HG03521 (cell line): ENCODE measurements around the gene AQP9.
"Not testable (repeated sequence)": the region's sequence is repeated elsewhere in the genome, so short reads cannot be mapped to it uniquely, and the experiment has no call there.

Experiments used
- ATAC-seq: cut with Tn5 transposase; IDR thresholded peaks from one replicate; pipeline ENCODE4 v1.9.1; 2021; ENCODE audit warnings: mild to moderate bottlenecking, moderate library complexity; ENCODE audit not compliant: unreplicated experiment

AQP9 gene

DNA sequence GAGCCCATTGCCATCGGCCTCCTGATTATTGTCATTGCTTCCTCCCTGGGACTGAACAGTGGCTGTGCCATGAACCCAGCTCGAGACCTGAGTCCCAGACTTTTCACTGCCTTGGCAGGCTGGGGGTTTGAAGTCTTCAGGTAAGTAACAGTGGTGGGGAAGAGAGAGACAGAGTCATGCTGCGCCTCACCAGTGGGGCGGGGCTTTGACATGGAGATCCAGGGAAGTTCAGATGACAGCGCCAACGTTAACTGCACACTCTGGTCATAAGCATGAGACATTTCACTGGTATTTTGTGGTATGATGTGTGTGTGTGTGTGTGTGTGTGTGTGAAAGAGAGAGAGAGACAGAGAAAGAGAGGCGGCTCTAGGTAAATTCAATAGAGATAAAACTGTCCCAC is 41.0 kb downstream of the AQP9 start:
- ATAC-seq: no peak

DNA sequence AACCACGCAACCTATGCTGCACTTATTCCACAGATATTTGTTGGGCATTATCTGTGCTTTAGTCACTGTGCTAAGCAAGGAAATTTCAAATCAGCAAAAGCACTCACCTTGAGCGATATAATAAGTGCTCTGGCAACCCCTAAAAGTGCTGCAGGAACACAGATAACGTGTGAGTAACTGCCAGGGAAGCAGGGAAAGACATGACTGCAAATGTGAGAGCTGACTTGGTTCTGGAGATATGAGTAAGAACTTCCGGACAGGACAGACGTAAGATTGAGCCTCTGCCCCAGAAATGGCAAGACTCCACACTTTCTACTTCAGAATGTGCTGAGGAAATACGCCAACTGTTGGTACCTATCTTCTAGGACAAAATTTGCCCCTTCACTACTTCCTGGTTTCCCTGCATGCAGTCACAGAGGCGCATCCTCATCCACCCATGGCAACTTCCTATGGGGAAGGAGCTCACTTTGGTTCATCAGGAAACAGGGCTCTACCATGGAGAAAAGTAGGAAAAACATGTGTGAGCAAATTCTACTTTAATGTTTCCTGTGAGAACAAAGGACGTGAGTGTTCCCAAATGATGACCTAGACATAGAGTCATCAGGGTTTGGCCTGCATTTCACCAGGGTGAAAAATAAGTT is 41.7 kb downstream of the AQP9 start:
- ATAC-seq: no peak

DNA sequence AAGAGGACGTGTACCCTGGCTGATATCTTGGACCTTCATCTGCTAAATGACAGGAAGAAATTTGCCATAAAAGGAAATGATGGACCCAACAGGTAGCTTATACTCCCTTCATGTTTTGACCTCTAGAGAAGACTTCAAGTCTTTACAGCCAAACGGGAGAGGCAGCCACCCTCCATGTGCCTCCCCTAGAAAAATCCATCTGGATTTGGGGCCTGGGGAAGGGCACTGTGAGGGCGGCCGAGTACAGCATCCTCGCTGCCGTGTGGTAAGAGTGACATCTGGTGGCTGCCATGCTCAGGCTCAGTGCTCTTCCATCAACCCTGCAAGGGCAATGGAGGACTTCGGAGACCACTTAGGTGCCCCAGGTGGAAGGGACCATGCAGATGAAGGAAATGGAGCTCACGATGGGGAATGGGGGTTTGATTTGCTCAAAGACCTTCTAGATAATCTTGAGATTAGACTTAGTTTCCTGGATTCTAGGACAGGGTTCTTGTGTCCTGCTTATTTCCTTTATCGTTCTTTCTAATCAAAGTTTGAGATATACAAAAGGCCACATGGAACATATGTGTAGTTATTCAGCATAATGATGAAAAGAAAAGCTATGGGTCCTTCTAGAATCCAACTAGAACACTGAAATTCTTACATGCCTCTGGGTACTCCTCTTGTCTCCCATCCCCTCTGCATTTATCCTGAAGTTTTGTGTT is 44.4 kb downstream of the AQP9 start:
- no peak for ATAC-seq

DNA sequence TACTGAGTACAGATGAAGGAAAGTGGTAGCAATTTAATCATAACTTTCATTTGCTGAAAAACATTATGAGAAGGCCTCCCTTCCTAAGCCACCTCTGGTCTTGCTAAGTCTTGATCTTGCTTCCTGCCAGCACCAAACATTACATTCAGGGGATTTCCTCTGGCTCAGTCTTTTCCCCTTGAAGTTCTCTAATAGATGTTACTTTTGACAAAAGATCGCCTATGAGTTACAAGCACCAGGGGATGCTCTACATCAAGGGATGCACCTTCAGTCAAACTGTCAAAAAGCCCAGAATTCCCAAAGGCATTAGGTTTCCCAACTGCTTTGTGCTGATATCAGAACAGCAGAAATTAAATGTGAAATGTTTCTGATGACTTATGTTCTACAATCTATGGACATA is 47.3 kb downstream of the AQP9 start:
- no peak for ATAC-seq

DNA sequence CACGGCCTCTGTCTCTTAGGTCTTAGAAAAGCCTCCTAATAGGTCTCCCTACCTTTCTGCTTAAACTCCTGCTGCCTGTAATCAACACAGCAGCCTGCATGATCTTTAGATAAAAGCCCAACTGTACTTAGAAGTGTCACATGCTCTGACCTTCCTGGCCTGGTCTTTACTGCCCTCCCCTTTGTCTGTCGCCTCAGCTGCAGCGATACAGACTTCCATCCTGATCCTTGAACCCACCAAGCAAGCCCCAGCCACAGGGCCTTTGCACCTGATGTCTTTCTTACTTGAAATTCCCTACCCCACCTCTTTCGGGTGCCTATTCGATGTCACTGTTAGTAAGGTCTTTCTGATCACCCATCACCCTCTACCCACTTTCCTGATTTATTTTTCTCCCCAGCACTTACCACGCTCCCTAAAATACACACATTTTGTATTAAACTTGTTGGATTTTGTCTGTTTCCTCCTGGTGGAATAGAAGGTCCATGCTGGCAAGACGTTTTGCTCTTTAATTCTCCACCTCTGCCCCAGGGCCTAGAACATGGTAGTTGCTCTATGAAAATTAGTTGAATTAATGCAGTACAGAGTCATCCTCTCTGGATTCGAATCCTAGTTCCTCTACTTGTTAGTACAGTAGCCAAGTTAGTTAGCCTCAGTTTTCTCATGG is 51.1 kb downstream of the AQP9 start:
- ATAC-seq: no peak

DNA sequence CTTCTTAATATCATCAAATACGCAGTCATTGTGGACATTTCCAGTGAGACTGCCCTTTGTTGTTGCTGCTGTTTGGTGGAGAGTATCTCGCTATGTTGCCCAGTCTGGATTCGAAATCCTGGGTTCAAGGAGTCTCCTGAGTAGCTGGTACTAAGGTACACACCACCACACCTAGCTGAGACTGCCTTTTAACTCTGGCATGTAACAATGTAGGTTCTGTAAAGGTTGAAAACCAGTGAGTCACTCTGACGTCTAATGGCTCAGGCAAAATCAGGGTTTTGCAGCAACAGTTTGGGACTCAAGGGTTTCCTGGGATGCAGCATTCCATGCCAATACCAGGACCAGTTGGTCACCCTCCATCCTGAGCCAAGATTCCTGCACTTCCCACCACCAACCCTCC is 52.2 kb downstream of the AQP9 start:
- no peak for ATAC-seq

DNA sequence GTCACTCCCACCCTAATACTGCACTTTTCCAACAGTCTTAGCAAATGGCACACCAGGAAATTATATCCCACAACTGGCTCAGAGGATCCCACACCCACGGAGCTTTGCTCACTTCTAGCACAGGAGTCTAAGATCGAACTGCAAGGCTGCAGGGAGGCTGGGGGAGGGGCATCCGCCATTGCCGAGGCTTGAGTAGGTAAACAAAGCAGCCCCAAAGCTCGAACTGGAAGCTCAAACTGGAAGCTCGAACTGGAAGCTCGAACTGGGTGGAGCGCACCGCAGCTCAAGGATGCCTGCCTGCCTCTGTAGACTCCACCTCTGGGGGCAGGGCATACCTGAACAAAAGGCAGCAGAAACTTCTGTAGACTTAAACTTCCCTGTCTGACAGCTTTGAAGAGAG is 55.5 kb downstream of the AQP9 start:
- ATAC-seq: not testable (repeated sequence)

DNA sequence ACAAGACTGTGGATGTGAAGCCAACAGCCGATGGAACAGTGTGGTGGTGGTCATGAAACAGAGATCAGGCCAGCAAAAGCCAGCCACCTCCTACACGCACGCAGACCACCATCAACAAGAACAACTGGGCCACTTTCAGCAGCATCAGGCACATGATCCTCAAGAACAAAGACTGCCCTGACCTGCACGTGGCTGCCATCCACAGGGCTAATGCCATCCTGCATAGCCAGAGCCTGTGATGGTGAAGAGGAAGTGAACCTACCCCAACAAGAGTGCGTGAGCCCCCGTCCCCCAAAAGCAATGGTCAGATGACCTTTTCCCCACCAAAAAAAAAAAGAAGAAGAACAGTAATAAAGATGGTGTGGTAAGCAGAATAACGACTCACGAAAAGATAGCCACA is 62.6 kb downstream of the AQP9 start:
- no peak for ATAC-seq

DNA sequence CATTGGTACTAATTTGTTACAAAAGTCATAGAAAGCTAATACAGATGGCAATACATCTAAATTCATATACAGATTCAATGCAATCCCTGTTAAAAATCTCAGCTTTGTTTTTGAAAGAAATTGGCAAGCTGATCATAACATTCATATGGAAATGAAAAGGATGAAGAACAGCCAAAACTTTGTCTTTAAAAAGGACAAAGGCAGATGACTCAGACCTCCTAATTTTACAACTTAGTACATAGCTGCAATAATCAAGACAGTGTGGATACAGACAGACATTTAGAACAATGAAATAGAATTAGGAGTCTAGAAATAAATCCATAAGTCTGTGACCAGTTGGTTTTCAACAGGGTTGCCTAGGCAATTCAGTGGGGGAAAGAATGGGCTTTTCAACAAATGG is 63.3 kb downstream of the AQP9 start:
- no peak for ATAC-seq

DNA sequence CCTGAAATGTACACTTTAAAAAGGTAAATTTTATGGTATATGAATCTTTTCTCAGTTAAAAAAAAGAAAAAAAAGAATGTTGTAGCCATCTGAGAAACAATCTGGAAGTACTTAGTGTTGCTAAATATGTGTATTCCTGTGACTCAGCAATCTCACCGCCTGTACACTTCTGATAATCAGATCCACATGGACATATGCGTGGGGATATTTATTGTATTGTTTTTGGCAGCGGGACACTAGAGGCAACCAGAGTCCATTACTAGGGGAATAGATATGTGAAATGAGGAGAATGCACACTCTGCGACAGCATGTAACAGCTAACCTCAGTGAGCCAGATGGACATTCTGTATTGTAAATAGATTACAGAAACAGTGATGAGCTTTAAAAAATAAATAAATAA is 65.4 kb downstream of the AQP9 start:
- no peak for ATAC-seq

DNA sequence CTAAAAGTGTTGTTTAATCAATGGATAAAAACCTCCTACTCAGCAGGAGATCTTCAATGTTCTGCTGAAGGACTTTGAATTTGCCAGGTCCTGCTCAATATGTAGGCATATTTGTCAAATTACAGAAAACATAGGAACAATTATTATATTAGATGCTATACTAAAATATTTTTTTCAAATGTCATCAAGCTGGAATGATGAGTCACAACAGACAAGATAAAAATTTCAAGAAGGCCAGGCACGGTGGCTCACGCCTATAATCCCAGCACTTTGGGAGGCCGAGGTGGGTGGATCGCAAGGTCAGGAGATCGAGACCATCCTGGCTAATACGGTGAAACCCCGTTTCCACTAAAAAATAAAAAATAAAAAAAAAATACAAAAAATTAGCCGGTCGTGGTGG is 68.0 kb downstream of the AQP9 start:
- no peak for ATAC-seq

DNA sequence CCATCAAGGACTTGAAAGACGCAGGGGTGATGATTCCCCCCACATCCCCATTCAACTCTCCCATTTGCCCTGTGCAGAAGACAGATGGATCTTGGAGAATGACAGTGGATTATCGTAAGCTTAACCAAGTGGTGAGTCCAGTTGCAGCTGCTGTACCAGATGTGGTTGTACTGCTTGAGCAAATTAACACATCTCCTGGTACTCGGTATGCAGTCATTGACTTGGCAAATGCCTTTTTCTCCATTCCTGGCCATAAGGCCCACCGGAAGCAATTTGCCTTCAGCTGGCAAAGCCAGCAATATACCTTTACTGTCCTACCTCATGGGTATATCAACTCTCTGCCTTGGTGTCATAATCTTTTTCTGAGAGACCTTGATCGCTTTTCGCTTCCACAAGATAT is 70.0 kb downstream of the AQP9 start:
- ATAC-seq: not testable (repeated sequence)

DNA sequence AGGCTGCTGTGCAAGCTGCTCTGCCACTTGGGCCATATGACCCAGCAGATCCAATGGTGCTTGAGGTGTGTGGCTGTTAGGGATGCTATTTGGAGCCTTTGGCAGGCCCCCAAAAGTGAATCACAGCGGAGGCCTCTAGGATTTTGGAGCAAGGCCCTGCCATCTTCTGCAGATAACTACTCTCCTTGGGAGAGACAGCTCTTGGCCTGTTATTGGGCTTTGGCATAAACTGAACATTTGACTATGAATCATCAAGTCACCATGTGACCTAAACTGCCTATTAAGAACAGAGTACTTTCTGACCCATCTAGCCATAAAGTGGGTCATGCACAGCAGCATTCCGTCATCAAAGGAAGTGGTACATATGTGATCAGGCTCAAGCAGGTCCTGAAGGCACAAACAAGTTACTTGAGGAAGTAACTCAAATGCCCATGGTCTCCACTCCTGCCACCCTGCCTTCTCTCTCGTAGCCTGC is 70.9 kb downstream of the AQP9 start:
- not testable (repeated sequence) for ATAC-seq

DNA sequence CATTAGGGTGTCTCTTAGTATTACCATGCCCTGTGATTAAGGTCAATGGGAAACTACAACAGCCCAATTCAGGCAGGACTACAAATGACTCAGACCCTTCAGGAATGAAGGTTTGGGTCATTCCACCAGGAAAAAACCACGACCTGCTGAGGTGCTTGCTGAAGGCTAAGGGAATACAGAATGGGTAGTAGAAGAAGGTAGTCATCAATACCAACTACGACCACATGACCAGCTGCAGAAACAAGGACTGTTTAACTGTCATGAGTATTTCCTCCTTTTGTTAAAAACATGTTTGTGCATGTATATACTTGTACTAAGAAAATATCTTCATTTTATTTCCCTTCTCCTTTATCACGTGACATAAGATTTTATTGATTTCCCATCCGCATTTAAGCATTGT is 71.8 kb downstream of the AQP9 start:
- ATAC-seq: not testable (repeated sequence)

DNA sequence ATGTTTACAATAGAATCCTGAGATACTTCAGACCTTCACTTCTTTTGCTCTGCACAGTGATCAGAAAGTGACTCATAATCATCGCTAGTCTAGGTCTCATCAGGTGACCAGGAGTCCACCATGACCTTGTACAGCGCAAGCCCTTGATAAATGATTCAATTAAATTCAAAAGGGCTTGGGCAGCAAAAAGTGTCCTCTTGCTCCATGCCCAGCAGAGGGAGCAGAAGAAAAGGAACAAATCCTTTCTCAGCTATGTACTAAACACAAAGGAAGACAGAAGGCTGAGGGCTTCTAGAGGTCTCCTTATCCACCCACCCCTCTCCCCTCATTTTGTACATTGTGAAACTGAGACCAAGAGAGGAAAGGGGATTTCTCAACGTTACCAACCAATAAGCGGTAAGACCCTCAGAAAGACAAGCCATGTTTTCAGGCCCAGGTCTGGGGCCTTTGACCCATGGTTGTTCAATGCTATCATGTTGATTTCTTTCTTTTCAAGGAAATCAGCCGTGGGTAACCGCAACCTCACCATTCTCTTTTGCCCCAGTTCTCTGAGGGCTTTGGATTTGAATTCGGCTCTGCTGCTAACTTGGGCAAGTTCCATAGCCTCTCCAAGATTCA is 74.8 kb downstream of the AQP9 start:
- no peak for ATAC-seq

DNA sequence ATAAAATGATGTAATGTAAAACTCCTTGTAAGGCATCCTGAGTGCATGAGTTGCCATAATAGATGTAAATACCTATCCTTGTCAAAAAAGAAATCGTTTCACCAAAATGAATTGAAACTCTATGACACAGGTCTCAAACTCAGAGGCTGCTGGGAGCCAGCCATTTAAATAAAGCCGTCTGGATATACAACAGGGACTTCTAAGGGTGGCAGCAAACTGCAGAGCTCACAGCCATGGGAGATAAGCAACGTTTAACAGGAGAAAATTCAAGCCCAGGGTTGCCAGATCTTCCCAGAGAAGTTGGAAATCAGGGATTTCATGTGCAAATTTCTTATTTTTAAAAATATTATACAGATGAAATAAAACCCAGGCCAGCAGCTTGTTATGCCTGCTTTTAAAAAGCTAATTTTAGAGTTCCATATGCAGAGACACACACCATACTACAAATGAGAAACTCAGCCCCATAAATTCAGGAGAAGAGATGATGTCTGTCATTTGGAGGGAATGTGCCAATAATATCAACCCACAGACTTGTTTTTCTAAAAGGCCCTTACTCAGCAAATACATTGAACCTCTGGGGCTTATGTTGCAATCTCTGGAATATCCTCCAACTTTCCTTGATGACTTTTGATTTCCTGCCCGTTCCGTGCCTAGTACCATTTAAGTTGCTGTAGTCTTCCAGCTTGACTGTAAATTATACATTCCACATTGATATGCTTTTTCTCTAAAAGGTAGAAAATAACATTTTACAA is 75.6 kb downstream of the AQP9 start:
- ATAC-seq: no peak

DNA sequence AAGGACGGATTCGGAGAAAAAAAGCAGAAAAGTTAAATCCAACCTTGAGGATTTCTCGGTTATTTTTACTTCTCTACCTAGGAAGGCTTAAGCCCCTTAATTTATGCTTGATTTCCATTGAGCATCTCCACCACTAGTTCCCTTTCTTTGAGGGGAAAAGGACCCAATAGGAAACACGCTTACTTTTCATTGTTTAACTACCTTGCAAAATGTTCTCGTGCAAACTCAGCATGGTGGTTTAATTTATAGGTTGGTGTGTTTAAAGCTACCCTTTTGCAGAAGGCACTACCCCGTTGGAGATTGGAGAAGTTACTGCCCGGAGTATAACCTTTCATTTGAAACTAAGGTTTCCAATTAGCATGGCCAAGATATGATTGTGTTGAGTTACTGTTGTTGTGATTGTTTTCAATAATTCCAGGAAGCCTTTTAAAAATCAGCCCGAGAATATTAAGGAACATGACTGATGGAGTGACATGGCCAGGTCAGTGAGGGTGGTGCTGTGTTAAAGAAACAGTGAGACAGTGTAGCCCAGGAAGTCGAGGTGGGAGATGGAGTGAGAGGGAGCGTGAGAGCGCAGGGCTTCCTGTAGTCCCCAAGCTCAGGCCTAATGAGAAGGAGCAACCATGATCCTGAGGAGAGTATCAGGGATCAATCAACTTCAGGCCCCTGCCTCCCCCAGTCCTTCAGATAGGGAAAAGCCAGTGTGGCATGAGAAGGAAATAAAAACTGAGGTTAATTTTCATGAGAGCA is 76.6 kb downstream of the AQP9 start:
- no peak for ATAC-seq

DNA sequence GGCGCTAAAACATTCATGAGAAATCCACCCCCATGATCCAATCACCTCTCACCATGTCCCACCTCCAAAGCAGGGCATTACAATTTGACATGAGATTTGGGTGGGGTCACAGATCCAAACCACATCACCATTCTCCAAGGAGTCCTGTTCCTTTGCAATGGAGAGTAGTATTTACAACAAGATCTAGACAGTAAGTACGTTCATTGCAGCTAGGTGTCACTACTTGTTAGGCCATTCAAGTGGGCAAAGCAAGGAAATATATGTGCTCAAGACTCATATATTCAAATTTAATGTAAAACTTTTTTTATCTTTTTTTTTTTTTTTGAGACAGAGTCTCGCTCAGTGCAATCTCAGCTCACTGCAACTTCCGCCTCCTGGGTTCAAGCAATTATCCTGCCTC is 79.3 kb downstream of the AQP9 start:
- ATAC-seq: no peak

DNA sequence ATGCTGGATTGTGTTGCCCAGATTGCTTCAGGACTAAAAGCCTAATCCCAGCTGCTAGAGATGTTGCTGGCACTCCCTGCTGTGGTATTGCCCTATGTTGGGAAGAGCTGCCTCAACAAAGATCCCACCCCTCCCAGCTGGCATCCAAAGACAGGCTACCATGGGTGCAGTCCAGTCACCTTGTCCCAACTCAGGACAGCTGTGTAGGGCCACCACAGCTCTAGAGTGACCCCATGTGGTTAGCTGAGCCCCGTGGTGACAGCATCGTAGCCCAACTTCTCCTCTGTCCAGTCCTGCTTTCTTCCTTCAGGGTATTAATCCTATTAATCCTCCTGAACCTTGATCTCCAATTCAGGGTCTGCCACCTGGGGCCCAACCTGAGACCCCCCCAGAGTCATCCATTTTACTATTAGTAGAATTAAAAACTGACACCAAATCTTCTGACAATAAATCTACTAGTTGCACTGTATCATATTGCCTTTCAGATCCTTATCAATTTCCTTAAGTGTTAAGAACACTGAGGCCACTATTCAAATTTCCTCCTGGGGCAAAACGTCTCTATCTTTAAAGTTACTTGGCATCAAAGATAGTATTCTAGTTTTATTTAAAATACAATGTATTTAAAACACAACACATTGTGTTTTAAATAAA is 83.5 kb downstream of the AQP9 start:
- no peak for ATAC-seq

DNA sequence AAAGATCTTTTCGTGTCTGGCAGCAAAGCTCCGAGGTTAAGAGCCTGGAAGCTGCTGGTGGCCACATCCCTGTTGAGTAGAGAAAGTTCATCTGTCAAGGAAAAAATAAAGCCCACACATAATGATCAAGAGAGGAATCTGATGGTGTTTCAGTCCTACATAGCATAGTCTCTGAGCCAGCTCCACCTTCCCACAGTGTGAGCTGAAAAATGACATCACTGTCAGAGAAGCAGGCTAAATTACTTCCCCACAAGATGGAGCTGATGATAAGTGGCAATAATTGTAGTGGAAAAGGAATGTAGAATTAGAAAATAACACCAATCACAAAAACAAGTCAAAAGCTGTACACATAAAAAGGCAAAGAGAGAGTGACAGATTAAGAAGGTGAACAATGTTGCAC is 84.5 kb downstream of the AQP9 start:
- no peak for ATAC-seq
